Activated T-helper 9 cell treated with anti-CD3 and anti-CD28 coated beads, Interleukin-2, amount 50 U/mL, for 16 hours (primary cell): ENCODE data around the gene MAGI1.

Experiments
- DNase-seq: peaks from one replicate; pipeline ENCODE4 v3.0.0-alpha.2; 2020; ENCODE audit warnings: low read depth

Gene MAGI1

DNA sequence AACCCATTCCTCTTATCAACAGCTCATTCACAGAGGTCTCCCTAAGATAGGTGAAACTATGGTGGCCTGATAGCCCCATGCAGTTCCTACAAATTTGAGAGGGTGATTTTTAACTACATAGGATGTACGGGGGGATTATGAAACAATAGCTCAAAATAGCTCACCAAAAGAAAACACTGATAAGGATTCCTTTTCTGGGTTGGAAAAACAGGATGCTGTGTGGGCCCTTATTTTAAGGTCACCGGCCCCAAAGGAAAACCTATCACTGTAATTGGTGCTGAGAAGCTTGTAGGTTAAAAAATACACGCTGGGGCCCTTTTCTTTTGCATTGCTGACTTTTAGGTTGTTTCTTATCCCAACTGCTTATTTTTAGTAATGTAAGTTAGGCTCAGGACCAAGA is 627.4 kb downstream of the MAGI1 start:
- DNase-seq, result no peak

DNA sequence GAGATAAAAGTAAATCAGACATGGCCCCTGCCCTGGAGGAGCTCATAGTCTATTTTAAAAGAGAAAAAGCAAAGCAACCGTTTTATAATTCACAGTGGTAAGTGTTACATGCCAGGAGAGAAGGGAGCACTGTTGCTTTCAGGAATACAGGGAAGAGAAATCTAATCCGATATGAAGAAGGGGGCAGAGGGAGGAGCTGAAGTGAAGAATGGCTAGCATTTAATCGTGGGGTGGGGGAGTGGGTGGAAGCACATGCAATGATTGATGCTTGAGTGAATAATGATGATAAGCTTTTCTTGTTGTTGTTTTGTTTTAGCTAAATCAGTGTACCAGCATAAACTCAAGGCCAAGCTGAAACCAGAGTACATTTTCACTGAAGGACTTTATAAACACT is 629.5 kb downstream of the MAGI1 start:
- no peak for DNase-seq

DNA sequence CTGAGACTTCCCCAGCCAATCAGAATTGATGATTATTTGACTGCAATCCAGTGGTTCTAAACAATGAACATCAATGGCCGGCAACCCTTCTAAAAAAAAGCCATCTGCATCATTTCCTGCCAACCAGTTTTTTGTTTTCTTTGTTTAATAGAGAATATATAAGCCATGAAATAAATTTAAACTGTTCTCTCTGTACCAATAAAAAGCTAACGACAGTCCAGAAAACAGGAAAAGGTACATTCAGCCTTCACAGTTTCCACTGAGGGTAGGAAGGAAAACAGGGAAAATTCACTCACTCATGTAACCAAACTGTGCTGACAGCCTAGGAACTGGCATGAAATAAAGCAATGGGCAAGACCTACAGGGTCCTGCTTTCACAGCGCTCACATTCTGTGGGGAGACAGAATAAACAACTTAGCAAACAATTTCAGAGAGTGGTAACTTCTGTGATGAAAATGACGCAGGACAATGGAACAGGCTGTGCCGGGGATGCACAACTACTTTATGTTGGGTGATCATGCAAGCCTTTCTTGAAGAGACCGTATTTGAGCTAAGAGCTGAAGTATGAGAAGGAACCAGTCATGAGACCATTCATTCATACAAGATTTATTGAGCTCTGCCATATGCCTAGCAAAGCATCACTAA is 630.1 kb downstream of the MAGI1 start:
- DNase-seq, result no peak

DNA sequence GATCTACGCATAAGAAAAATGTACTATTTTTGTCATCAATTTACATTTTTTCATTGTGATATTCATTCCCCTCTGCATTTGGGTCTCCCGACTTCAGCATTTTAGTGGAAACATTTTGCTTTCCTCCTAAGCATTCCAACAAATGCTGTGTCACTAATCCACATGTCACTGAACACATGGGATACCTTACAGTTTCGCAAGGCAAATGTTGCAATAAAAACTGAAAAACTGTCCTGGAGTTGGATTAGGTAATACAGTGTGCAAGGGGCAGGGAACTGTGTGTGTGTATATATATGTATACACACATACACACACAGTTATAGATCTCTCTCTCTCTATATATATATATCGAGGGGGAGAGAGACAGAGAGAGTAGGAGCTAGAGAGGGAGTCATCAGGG is 632.2 kb downstream of the MAGI1 start:
- no peak for DNase-seq

DNA sequence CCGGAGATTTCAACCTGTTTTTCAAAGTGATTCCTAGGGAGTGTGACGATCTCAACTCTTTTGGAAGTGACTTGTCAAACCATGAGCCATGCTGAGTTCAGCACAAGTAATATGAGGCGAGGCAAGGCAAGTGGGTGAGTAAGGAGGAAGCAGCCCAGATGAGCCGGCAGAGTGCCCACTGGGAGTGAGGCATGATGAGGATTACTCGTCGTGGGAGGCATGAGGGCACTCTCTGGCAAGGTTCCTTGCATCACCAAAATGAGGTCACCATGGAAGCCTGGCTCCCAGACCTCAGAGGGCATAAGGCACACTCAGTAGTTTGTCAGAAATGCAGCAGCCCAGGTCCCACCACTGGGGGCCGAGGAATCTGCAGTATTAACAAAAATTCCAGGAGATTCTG is 636.1 kb downstream of the MAGI1 start:
- DNase-seq, result no peak

DNA sequence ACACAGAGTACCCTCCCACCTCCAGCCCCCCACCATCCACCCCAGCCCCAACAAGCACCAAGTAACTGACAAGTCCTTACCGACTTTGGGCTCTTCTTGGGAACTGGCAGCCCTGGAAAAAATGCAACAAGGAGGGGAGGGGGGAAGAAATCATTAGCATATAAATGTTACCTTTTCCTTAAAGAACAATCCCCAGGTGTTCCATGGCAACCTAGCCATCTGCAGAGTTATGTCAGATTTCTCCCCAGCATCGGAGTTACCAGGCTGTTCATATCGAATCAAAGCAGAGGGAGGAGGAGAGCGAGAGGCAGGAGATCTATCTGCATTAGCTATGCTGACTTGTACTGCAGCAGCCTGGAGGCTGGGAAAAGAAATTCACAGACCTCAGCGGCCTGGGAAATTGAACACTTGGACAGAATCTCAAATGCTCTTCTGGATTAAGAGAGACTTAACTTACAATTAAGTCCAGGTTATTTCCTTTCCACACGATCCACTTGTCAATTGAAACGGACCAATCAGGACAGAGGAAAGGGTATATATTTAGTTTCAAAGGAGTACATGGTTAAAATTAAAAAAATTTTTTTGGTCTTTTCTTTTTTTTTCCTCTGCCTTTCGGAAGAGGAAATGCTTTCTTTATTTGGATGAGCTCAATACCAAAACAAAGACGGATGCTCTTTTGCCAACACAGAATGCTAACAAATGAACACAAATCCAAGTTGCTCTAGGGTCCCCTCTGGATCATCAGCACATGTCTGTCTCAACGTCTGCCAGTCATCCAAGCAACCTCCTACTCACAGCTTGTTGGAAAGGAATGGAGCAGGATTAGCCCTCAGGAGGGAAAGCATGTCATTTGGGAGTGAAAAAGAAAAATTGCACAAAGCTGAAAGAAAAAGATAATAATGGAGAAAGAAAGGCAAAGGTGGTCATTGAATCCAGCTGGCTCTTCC is 637.1 kb downstream of the MAGI1 start:
- no peak for DNase-seq

DNA sequence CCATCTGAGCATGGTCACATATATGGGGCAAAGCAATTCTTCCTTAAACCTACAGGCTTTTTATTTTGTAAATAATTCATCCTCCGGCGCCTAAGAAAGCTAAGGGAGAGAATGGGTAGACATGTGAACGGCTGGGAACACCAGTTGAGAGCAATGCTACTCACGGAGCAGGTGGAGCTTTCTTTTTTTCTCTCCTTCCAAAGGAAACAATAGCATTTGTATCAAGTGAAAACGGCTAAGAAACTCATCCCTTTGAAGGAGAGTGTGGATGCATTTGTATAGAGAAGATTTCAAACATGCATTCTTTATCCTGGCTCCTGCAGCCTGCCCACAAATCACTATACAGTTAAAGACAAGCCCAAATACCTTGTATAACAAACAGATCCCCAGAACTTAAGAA is 637.8 kb downstream of the MAGI1 start:
- no peak for DNase-seq

DNA sequence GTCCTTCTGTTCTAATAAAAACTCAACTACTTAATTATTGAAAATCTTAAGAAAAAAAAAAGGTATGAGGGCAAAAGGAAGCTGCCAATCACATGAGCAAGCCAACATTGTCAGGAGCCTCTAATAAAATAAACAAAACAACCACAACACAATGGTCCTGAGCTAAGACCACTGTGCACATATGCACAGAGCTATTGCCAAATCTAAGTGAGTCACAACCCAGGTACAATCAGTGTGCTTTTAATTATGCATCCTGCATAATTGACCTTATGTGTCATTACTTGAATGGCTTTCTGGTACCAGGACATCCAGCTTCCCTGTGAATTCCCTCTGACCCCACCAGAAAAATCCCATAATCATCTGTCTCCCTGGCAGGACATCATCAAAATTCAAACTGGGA is 639.8 kb downstream of the MAGI1 start:
- no peak for DNase-seq

DNA sequence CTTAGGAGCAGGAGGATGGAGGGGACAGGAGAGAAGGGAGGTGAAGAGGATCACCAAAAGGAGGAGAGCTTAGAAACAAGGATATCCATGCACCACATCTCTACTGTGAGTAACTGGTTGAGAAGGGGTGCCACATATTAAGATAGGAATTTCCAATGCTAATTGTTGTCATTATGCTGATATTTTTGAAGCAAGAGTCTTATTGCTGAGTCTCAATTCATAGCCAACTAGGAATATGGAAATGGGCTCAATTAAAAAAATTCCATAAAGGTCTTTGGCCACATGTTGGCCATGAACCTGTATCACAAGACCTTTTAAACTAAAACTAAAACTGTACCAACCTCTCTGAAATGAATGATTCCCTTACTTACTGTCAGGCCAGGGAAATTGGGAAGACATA is 642.6 kb downstream of the MAGI1 start:
- DNase-seq, result no peak

DNA sequence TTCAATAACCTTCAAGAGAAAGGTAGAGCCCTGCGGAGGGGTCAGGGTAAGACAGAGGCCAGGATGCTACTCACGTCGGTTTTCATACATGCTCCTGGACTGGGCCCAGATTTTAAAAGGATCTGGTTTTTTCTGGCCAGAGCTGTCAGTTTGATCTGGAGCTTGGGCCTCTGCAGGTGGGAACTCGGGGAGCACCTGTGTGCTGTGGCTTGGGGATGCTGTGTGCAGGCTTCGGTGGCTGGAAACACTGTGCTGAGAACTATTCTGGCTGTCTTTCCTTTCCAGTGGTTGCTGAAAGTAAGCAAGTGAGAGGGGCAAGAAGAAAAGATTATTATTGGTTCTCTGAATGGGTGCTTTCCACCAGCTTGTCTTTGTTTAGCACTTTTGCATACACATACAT is 647.6 kb downstream of the MAGI1 start:
- no peak for DNase-seq

DNA sequence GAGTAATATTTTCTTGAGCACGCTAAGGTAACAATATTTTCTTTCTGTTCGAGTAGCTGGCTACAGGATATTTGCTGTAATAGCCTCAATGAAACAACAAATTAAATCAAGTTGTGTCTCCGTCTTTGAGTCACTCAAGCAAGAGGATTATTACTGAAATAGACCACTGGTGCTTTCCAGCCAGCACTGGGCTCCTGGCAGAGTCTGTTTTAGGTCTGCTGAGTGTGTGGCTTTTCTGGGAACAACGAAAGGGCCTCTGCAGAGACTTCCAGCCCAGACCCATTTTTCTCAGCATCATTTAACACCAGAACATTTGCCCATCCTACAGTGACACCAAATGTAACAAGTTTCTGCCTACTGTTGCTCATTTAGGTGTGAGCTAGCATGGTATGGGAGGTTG is 652.9 kb downstream of the MAGI1 start:
- no peak for DNase-seq

DNA sequence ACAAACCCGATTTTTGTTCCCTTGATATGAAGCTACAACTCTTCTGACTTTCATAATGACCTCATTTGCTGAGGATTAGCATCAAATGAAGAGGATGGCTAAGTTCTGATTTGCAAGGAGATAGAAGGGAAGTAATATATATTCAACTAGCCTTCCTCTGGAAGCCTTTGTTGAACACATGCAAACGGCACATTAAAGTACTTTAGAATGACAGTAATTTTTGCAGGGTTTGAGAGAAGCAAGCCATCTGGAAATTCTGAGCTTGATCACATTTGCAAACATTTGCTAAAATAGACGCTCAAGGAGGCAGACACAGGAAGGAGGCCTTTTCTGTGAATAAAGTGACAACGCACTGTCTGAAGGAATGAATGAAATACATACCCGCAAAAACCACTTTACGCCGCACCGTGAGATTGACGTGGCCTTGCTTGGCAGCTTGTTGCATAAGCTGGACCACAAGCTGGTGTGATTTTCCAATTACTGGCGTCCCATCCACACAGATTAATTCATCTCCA is 657.2 kb downstream of the MAGI1 start:
- no peak for DNase-seq

DNA sequence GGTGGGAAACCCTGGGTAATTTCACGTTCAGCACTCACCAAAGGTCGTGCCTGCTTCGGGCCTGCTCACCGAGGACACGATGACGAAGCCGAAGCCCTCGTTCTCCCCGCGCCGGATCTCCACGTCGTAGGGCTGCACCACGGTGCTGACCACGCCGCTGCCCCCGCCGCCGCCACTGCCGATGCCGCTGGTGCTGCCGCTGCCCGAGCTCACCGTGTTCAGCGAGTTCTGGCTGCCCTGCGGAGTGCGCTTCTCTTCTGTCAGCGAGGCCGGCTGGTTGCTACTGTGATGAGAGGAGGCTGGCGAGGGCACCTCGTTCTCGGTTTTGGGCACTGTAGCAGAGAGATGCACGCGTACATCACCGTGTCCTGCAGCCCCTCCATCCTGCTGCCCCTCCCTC is 659.5 kb downstream of the MAGI1 start:
- DNase-seq, result no peak

DNA sequence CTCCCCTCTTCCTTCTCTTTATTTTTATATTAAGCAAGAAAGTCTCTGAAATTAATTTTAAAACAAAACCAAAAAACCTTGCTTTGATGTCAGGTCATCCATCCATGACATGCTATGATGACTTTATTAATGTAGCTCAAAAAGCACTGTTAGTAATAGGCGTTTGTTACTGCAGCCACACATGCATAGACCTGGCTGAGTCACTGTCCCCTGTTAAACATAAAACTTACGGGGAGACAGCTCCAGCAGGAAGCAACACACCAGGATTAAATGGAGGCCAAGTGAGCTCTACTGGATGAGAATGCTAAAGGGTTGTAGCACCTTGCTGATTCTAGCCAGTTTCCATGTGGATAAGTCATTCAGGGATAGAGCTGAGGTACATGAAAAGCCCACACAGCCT is 661.1 kb downstream of the MAGI1 start:
- DNase-seq, result no peak

DNA sequence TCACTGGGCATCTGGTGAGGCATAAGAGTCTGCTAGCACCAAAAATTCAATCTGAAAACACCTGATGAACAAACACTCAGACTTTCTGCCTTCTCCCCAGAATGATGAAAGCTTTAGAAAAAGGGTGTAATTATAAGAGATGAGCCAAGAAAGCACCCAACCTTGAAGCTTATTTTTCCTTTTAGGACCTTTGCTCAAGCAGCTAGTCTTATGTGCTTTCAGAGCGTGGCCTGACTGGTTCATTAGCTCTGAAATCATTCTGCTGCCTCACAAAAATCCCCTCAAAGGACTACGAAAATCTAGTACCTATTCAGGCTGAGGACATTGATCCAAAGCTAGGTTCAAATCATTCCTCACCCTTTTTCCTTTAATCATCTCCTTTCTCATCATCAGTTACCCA is 662.3 kb downstream of the MAGI1 start:
- DNase-seq, result no peak

DNA sequence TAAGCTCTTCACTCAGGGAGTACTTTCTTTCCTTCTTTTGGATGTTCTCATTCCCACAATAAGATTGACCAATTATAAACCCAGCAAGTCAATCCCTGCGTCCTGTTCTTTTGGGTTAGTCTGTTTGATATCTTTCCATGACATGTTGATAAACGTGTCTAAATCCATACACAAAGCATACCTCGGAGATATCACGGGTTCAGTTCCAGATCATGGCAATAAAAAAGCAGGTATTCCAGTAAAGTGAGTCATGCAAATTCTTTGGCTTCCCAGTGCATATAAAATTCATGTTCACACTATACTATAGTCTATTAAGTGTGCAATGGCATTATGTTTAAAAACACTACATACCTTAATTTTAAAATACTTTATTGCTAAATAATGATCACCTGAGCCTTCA is 667.7 kb downstream of the MAGI1 start:
- no peak for DNase-seq

DNA sequence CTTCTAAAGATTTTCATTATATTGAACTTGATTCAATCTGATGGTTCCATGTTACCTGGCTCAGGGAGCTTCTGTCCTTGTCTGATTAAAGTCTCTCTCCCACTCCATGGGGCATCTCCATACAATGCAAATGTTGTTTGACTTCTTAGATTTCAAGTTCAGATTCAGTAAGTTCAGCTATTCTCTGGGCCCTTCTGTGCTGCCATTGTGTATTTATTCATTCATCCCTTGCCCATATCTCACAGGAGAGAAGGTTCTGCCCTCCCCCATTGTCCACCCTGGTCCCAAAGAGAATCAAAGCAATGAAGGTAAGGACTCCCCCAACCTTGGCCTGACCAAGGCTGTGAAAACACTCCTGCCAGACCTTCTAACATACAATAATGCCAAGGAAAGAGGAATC is 669.9 kb downstream of the MAGI1 start:
- no peak for DNase-seq

DNA sequence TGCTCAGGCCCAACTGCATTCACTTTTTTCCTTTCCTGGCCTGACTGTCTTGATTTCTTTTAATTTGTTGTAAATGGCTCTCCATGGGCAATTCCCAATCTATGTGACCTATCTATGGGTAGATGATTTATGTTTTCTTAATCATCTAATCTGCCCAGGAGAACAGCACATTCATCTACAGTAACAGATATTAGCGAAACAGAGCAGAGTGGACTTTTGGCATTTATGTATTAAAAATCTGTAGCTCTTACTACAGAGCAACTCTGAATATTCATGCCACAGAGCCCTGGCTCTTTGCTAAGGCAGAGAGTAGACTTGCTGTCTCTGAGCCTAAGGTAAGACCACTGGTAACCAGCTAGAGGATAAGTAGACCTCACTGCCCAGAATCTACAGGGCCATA is 676.0 kb downstream of the MAGI1 start:
- no peak for DNase-seq

DNA sequence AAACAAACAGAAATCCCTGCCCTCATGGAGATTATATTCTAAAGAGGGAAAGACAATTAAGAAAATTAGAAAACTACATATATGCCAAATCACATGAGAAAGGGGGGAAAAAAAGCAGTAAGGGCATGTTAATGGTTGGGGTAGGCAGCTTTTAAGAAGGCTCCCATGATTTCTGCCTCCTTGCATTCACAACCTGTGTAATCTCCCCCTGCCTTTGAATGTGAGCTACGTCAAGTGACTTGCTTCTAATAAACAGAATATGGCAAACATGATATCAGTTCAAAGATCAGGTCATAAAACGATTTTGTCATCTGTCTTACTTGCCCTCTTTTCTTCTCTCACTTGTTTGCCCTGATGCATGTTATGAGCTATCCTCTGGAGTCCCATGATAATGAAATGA is 677.3 kb downstream of the MAGI1 start:
- no peak for DNase-seq

DNA sequence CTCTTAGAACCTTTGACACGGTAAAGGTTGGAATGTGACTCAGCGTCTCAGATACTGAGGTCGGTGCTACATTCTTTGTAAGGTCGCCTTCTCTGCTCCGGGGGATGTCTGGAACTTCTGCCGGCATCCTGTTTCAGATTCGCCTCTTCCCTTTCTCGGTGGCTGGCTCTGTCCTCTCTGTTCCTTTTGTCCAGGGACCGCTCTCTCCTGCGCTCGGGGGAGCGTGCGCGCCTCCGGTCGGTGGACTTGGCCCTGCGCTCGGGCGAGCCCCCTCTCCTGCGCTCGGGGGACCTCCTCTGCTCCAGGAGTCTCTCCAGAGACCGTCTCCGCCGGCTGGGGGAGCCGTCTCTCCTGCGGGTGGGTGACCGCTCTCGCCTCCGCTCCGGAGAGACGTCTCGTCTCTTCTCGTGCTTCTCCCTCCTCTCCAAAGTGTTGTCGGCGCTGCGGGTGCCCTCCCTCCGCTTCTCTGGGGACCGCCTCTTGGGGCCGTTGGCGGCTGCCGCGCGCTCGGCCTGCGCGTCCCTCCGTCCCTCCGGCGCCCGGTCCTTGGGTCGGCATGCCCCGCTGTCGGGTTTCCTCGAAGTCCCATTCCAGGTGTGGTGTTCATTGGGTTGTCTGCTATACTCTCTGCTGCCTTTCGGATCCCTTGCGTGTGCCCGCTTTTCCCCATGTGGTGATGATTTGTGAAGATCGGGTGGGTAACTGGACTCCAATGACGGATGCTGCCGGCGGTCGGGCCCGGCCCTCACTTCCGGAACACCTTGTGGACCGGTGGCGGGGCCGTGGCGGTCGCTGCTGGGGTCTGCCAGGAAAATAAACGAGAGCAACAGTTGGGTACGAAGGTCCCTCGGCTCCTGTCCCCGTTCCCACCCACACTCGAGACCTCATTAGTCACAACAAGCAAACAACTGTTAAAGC is 682.1 kb downstream of the MAGI1 start:
- no peak for DNase-seq

DNA sequence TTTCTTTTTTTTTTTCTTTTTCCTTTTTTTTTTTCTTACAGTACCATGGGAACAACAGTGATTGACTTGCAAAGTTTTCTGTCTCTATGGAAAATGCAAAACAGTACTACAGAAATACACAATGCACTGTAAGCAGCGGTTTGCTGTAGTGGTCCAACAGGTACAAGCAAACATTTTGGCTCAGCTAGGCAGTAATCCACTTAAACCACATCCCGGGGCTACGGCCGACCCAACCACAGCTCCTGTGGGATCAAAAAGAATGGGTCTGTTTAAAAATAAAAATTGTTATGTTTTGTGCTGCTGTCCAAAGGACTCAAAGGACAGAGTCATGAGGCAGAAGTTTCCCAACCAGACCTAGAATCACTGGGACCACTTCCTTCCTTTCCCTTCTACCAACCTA is 683.8 kb downstream of the MAGI1 start:
- no peak for DNase-seq

DNA sequence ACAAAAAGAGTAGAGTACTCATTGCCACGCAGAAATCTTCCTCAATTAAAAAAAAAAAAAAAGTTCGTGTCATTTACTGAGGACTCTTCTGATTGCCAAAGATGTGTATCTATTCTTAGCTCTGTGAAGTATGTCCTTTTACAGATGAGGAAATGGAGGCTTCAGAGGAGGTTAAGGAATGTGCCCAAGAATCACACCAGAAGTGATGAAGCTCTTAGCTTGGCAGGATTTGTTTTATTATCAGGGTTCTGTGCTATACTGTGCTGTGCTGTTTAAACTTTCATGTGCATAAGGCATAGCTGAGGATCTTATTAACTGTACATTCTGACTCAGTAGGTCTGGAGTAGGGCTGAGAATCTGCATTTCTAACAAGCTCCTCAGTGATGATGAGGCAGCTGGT is 685.8 kb downstream of the MAGI1 start:
- no peak for DNase-seq
